Kidney epithelial cell (primary cell): ENCODE results near the gene RGP1. TPM values are rescaled to one million over a fixed set of nuclear protein-coding genes. Genes with fewer than 3 reads are reported as not detected.

Experiments used
- DNase-seq: peaks from one replicate; pipeline ENCODE4 v3.0.0-alpha.2; 2010; ENCODE audit warnings: low read depth
- H3K27me3 ChIP-seq: 2 replicates; pipeline ENCODE4 v1.6.0; 2011; ENCODE audit warnings: low read length; ENCODE audit not compliant: control insufficient read depth, insufficient read depth
- H3K36me3 ChIP-seq: 2 replicates; pipeline ENCODE4 v1.5.1; 2011; ENCODE audit warnings: low read length; ENCODE audit not compliant: control insufficient read depth, insufficient read depth
- H3K4me3 ChIP-seq: 2 replicates; pipeline ENCODE4 v1.5.1; 2011; ENCODE audit warnings: low read depth, mild to moderate bottlenecking, control low read depth, low read length
- CTCF ChIP-seq: IDR thresholded peaks from 2 replicates; pipeline ENCODE4 v1.5.1; 2011; ENCODE audit warnings: mild to moderate bottlenecking, moderate library complexity, low read length, control low read depth, inconsistent platforms; ENCODE audit not compliant: insufficient read depth, poor library complexity, severe bottlenecking
- total RNA-seq: library from RNA; depleted of rRNA; stranded (reverse); fragments of >200 nt; gene quantifications from 2 replicates; pipeline ENCODE4 v1.2.3, GENCODE V29; 2015

Gene RGP1
- total RNA-seq, 1 donor from 2014 or later = 21.5 TPM

- H3K4me3 ChIP-seq = no peak overlapping the region
Measured at GRCh38 chr9:35716230-35716629, 32.9 kb upstream of the RGP1 start.

GRCh38 chr9:35717132-35717870 lies 31.8 kb upstream of the RGP1 start:
- no peaks in the 10 kb centered on the region for H3K27me3 ChIP-seq

More at GRCh38 chr9:35716230-35716629, 32.9 kb upstream of the RGP1 start:
- Histone ChIP-seq H3K36me3 (peaks cover 14% of the 10 kb centered on the region), H3K27me3 (no peaks in the 10 kb centered on the region)
- no peak for TF ChIP-seq CTCF
- no peak for DNase-seq

GRCh38 chr9:35718721-35719511 lies 30.2 kb upstream of the RGP1 start:
- peaks cover 16% of the 10 kb centered on the region for H3K36me3 ChIP-seq
- H3K4me3 ChIP-seq = no peak overlapping the region
- DNase-seq = no peak
- no peaks in the 10 kb centered on the region for H3K27me3 ChIP-seq
- TF ChIP-seq CTCF = no peak

More at GRCh38 chr9:35717132-35717870, 31.8 kb upstream of the RGP1 start:
- H3K36me3 ChIP-seq = peaks cover 15% of the 10 kb centered on the region
- no peak for DNase-seq
- no peak overlapping the region for H3K4me3 ChIP-seq
- no peak for TF ChIP-seq CTCF

GRCh38 chr9:35719546-35719945 lies 29.5 kb upstream of the RGP1 start:
- DNase-seq = no peak
- H3K36me3 ChIP-seq = peaks cover 11% of the 10 kb centered on the region
- TF ChIP-seq CTCF = no peak
- no peaks in the 10 kb centered on the region for H3K27me3 ChIP-seq
- no peak overlapping the region for H3K4me3 ChIP-seq

- no peak for DNase-seq
- Histone ChIP-seq H3K27me3 (no peaks in the 10 kb centered on the region), H3K4me3 (no peak overlapping the region), H3K36me3 (peaks cover 8% of the 10 kb centered on the region)
- no peak for TF ChIP-seq CTCF
Measured at GRCh38 chr9:35723426-35723825, 25.7 kb upstream of the RGP1 start.
